OCI-LY7 (cell line): ENCODE measurements around the gene SYCP2. TPM values are rescaled to one million over a fixed set of nuclear protein-coding genes. Genes with fewer than 3 reads are reported as not detected.

Source experiments
- BruUV-seq: library from RNA; stranded (reverse); fragments of 400-500 nt; replicated peaks from 2 replicates; lab custom pipeline; 2021; lab: Mats Ljungman, UMichigan
- CTCF ChIA-PET: fragments of 300-600 bp; sonication (Branson Sonifier 250); formaldehyde crosslinking; loops from one replicate; lab custom pipeline; 2022; ENCODE audit warnings: antibody characterized with exemption; ENCODE audit not compliant: unreplicated experiment; lab: Charles Lee
- POLR2A ChIA-PET: fragments of 300-600 bp; sonication (Branson Sonifier 250); formaldehyde crosslinking; loops from one replicate; lab custom pipeline; 2022; ENCODE audit warnings: antibody characterized with exemption; lab: Charles Lee
- DNase-seq: peaks from one replicate; pipeline ENCODE4 v3.0.0-alpha.2; 2015; ENCODE audit warnings: low spot score
- H2AFZ ChIP-seq: fragments of 200-600 bp; sonication (generic), shearing (Covaris generic); 2 replicates; pipeline ENCODE4 v1.6.1; 2014; ENCODE audit warnings: mild to moderate bottlenecking, antibody characterized with exemption, low read length, moderate library complexity
- H3K27ac ChIP-seq: fragments of 200-600 bp; sonication (generic); 2 replicates; pipeline ENCODE4 v1.5.1; 2014; ENCODE audit warnings: mixed run types, low read depth, mild to moderate bottlenecking, moderate library complexity, low read length, inconsistent platforms; ENCODE audit not compliant: poor library complexity, severe bottlenecking
- H3K36me3 ChIP-seq: fragments of 200-600 bp; sonication (generic); 2 replicates; pipeline ENCODE4 v1.6.1; 2014; ENCODE audit warnings: mild to moderate bottlenecking, antibody characterized with exemption, low read length, moderate library complexity, mixed read lengths; ENCODE audit not compliant: insufficient read depth
- H3K4me1 ChIP-seq: fragments of 200-600 bp; sonication (generic); 2 replicates; pipeline ENCODE4 v1.5.1; 2014; ENCODE audit warnings: mild to moderate bottlenecking, low read length; ENCODE audit not compliant: insufficient read depth, poor library complexity, severe bottlenecking
- H3K4me2 ChIP-seq: fragments of 200-600 bp; sonication (generic); 2 replicates; pipeline ENCODE4 v1.6.1; 2014; ENCODE audit warnings: mild to moderate bottlenecking, low read length
- H3K4me3 ChIP-seq: fragments of 200-600 bp; sonication (generic); 2 replicates; pipeline ENCODE4 v1.5.1; 2014; ENCODE audit warnings: mild to moderate bottlenecking, low read depth, low read length; ENCODE audit not compliant: poor library complexity, severe bottlenecking
- H3K79me2 ChIP-seq: fragments of 200-600 bp; sonication (generic); 2 replicates; pipeline ENCODE4 v1.6.1; 2016; ENCODE audit warnings: low read depth, mild to moderate bottlenecking, low read length, moderate library complexity, mixed read lengths; ENCODE audit not compliant: insufficient read depth
- H3K9me2 ChIP-seq: fragments of 200-600 bp; sonication (generic); 2 replicates; pipeline ENCODE4 v1.6.1; 2016; ENCODE audit warnings: mild to moderate bottlenecking, low read length, mixed read lengths; ENCODE audit not compliant: insufficient read depth
- H3K9me3 ChIP-seq: fragments of 200-600 bp; sonication (generic); 2 replicates; pipeline ENCODE4 v1.6.1; 2014; ENCODE audit warnings: mild to moderate bottlenecking, mixed run types, low read length, mixed read lengths
- H4K20me1 ChIP-seq: fragments of 200-600 bp; sonication (generic); 2 replicates; pipeline ENCODE4 v1.6.1; 2014; ENCODE audit warnings: mild to moderate bottlenecking, antibody characterized with exemption, low read length, moderate library complexity, mixed read lengths; ENCODE audit not compliant: insufficient read depth
- EZH2phosphoT487 ChIP-seq: fragments of 200-600 bp; sonication (generic); IDR thresholded peaks from 2 replicates; pipeline ENCODE4 v1.6.1; 2018; ENCODE audit warnings: low read depth, borderline replicate concordance, mild to moderate bottlenecking, mixed run types, antibody characterized with exemption, low read length, moderate library complexity, mixed read lengths
- intact Hi-C: fragments of 100-400 bp; cut with micrococcal nuclease; formaldehyde crosslinking; loops from one replicate; pipeline ENCODE4 v1.10.0; 2022; ENCODE audit not compliant: unreplicated experiment
- total RNA-seq, 2 experiments: library from RNA; depleted of rRNA in 1 of 2; stranded (reverse); fragments of >200 nt in 1 of 2; shearing (Covaris generic) in 1 of 2; gene quantifications; 2 replicates each; pipeline ENCODE4 v1.2.3, GENCODE V29; 2014 to 2022
- TF ChIP-seq, protein P1 (sequence below): fragments of 200-600 bp; sonication (generic); conservative IDR thresholded peaks from 2 replicates; pipeline ENCODE4 v1.5.1; 2014; ENCODE audit warnings: mild to moderate bottlenecking, antibody characterized with exemption, low read length, moderate library complexity, mixed read lengths

SYCP2 gene
- total RNA-seq, 2 experiments from 2014 or later, result 0.19 to 0.38 TPM

- Histone ChIP-seq H3K27ac (no peak overlapping the region), H3K36me3 (no peaks in the 10 kb centered on the region), H3K4me1 (no peaks in the 10 kb centered on the region), H4K20me1 (no peaks in the 10 kb centered on the region), H3K9me3 (no peaks in the 10 kb centered on the region), H3K9me2 (no peaks in the 10 kb centered on the region), H3K4me3 (no peak overlapping the region), H2AFZ (no peak overlapping the region), H3K4me2 (no peak overlapping the region), H3K79me2 (no peaks in the 10 kb centered on the region)
- POLR2A ChIA-PET, result no interaction called here
- CTCF ChIA-PET, result no interaction called here
- no TSS peak for BruUV-seq
- intact Hi-C loops, result no loop called here
- TF ChIP-seq, protein P1, sequence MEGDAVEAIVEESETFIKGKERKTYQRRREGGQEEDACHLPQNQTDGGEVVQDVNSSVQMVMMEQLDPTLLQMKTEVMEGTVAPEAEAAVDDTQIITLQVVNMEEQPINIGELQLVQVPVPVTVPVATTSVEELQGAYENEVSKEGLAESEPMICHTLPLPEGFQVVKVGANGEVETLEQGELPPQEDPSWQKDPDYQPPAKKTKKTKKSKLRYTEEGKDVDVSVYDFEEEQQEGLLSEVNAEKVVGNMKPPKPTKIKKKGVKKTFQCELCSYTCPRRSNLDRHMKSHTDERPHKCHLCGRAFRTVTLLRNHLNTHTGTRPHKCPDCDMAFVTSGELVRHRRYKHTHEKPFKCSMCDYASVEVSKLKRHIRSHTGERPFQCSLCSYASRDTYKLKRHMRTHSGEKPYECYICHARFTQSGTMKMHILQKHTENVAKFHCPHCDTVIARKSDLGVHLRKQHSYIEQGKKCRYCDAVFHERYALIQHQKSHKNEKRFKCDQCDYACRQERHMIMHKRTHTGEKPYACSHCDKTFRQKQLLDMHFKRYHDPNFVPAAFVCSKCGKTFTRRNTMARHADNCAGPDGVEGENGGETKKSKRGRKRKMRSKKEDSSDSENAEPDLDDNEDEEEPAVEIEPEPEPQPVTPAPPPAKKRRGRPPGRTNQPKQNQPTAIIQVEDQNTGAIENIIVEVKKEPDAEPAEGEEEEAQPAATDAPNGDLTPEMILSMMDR, result no peak
- no peak for TF ChIP-seq EZH2phosphoT487
- DNase-seq, result no peak
Measured at GRCh38 chr20:59817846-59818615, 115.4 kb downstream of the SYCP2 start.

DNA sequence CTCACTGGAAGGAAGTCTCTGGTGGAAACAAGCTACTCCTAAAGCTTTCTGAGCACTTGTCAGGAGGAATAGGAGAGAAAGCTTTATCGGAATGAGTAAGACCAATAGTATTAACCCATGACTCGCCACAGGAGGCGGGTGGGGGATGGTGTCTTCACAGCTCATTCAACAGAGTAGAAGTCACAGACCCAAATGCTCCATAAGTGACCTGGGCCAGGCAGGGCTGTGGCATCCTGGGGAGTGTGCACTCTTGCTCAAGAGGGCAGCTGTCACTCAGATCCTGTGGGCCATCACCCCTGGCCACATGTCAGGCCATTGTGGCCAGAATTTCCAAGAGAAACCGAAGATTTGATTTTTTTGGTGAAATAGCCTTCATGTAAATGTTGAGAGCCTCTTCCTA, 116.0 kb downstream of the SYCP2 start:
- CTCF ChIA-PET, result no interaction called here
- no peak for TF ChIP-seq EZH2phosphoT487
- TF ChIP-seq, protein P1, result no peak
- POLR2A ChIA-PET, result no interaction called here
- no peaks in the 10 kb centered on the region for H3K4me1 ChIP-seq
- intact Hi-C loops, result no loop called here
- H3K27ac ChIP-seq, result no peak overlapping the region
- H2AFZ ChIP-seq, result no peak overlapping the region
- no peak for DNase-seq
- no TSS peak for BruUV-seq
- no peaks in the 10 kb centered on the region for H3K9me3 ChIP-seq
- no peaks in the 10 kb centered on the region for H3K79me2 ChIP-seq
- H4K20me1 ChIP-seq, result no peaks in the 10 kb centered on the region
- H3K36me3 ChIP-seq, result no peaks in the 10 kb centered on the region
- H3K4me2 ChIP-seq, result no peak overlapping the region
- no peak overlapping the region for H3K4me3 ChIP-seq
- H3K9me2 ChIP-seq, result no peaks in the 10 kb centered on the region

GRCh38 chr20:59816146-59816738, 117.2 kb downstream of the SYCP2 start:
- TF ChIP-seq, protein P1, result no peak
- TF ChIP-seq EZH2phosphoT487, result no peak
- CTCF ChIA-PET, result no interaction called here
- intact Hi-C loops, result no loop called here
- H3K9me2 ChIP-seq, result no peaks in the 10 kb centered on the region
- no peak overlapping the region for H2AFZ ChIP-seq
- H4K20me1 ChIP-seq, result no peaks in the 10 kb centered on the region
- no peak overlapping the region for H3K27ac ChIP-seq
- no peak overlapping the region for H3K4me3 ChIP-seq
- no peak overlapping the region for H3K4me2 ChIP-seq
- H3K79me2 ChIP-seq, result no peaks in the 10 kb centered on the region
- POLR2A ChIA-PET, result no interaction called here
- H3K9me3 ChIP-seq, result no peaks in the 10 kb centered on the region
- no TSS peak for BruUV-seq
- DNase-seq, result no peak
- H3K4me1 ChIP-seq, result no peaks in the 10 kb centered on the region
- no peaks in the 10 kb centered on the region for H3K36me3 ChIP-seq
